Measurements from ENCODE around the gene PRDM5. TPM values are rescaled to one million over a fixed set of nuclear protein-coding genes. Genes with fewer than 3 reads are reported as not detected.

PRDM5 gene
- total RNA-seq, 1 experiment from 2014 or later: 5.1 TPM

- ChIA-PET RAD21 (ENCODE audit: low non-redundant PET in 1 of 2, low total read pairs in 2 of 2, uncharacterized antibody in 2 of 2, unreplicated experiment in 2 of 2) (no interaction called here), CTCF (no interaction called here), POLR2A (no interaction called here)
- TF ChIP-seq, protein P1, sequence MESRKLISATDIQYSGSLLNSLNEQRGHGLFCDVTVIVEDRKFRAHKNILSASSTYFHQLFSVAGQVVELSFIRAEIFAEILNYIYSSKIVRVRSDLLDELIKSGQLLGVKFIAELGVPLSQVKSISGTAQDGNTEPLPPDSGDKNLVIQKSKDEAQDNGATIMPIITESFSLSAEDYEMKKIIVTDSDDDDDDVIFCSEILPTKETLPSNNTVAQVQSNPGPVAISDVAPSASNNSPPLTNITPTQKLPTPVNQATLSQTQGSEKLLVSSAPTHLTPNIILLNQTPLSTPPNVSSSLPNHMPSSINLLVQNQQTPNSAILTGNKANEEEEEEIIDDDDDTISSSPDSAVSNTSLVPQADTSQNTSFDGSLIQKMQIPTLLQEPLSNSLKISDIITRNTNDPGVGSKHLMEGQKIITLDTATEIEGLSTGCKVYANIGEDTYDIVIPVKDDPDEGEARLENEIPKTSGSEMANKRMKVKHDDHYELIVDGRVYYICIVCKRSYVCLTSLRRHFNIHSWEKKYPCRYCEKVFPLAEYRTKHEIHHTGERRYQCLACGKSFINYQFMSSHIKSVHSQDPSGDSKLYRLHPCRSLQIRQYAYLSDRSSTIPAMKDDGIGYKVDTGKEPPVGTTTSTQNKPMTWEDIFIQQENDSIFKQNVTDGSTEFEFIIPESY (IDR thresholded peaks at IDR 0.05; ENCODE audit: extremely low read depth, insufficient replicate concordance, low read length): no peak
- TF ChIP-seq ZNF274 (IDR thresholded peaks at IDR 0.05; ENCODE audit: low read depth, low read length) (no peak), ELF1 (IDR thresholded peaks at IDR 0.05; ENCODE audit: borderline replicate concordance, low read depth) (no peak), POLR2AphosphoS5 (IDR thresholded peaks at IDR 0.05; ENCODE audit: low read depth, low read length) (no peak)
- no peaks in the 10 kb centered on the region for H4K20me1 ChIP-seq (ENCODE audit: insufficient read depth)
- no peak overlapping the region for H3K9ac ChIP-seq (ENCODE audit: low read length)
- H3K27me3 ChIP-seq (ENCODE audit: insufficient read depth, low read length): no peaks in the 10 kb centered on the region
- no peak overlapping the region for H3K4me3 ChIP-seq (replicated peaks in 1 of 2; ENCODE audit: low read depth in 1 of 2, low read length in 2 of 2)
- H3K4me1 ChIP-seq (ENCODE audit: control insufficient read depth in 1 of 2, insufficient read depth in 2 of 2, low read length in 2 of 2): no peaks in the 10 kb centered on the region
- H3K36me3 ChIP-seq (ENCODE audit: control insufficient read depth in 1 of 2, insufficient read depth in 2 of 2, low read length in 2 of 2): no peaks in the 10 kb centered on the region
- H3K79me2 ChIP-seq (ENCODE audit: insufficient read depth, low read length): no peaks in the 10 kb centered on the region
- H3K9me3 ChIP-seq (ENCODE audit: control insufficient read depth in 1 of 2, insufficient read depth in 1 of 2, low read depth in 1 of 2, low read length in 2 of 2): peaks cover 0 to 3% of the 10 kb centered on the region in 2 experiments; a peak in 1 of 4 replicates
- intact Hi-C loops (cut with micrococcal nuclease): no loop called here
- no peak for ATAC-seq
- no peak overlapping the region for H2AFZ ChIP-seq (ENCODE audit: low read depth, low read length, poor library complexity, severe bottlenecking)
- no peaks in the 10 kb centered on the region for H3K9me2 ChIP-seq (ENCODE audit: insufficient read depth)
- BruUV-seq (replicated peaks): no TSS peak
- H3K27ac ChIP-seq (ENCODE audit: low read depth, low read length): no peak overlapping the region
- DNase-seq (ENCODE audit: low read depth, low spot score): no peak
- H3K4me2 ChIP-seq (ENCODE audit: low read length): no peak overlapping the region
Observed at GRCh38 chr4:120814886-120815285, 107.6 kb downstream of the PRDM5 start.

DNA sequence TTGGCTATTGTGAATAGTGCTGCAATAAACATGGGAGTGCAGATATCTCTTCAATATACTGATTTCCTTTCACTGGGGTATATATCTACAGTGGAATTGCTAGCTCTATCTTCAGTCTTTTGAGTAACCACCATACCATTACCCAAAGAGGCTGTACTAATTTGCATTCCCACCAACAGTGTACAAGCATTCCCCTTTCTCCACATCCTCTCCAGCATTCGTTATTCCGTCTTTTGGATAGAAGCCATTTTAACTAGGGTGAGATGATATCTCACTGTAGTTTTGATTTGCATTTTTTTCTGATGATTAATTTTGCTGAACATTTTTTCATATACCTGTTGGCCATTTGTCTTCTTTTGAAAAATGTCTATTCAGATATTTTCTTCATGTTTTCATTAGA lies 110.3 kb downstream of the PRDM5 start:
- ChIA-PET POLR2A (no interaction called here), RAD21 (ENCODE audit: low non-redundant PET in 1 of 2, low total read pairs in 2 of 2, uncharacterized antibody in 2 of 2, unreplicated experiment in 2 of 2) (no interaction called here), CTCF (no interaction called here)
- Histone ChIP-seq H3K4me3 (replicated peaks in 1 of 2; ENCODE audit: low read depth in 1 of 2, low read length in 2 of 2) (no peak overlapping the region), H3K27me3 (ENCODE audit: insufficient read depth, low read length) (no peaks in the 10 kb centered on the region), H3K36me3 (ENCODE audit: control insufficient read depth in 1 of 2, insufficient read depth in 2 of 2, low read length in 2 of 2) (no peaks in the 10 kb centered on the region), H3K9me2 (ENCODE audit: insufficient read depth) (no peaks in the 10 kb centered on the region), H3K9me3 (ENCODE audit: control insufficient read depth in 1 of 2, insufficient read depth in 1 of 2, low read depth in 1 of 2, low read length in 2 of 2) (peaks cover 0 to 3% of the 10 kb centered on the region in 2 experiments; a peak in 1 of 4 replicates), H4K20me1 (ENCODE audit: insufficient read depth) (no peaks in the 10 kb centered on the region), H3K79me2 (ENCODE audit: insufficient read depth, low read length) (no peaks in the 10 kb centered on the region), H2AFZ (ENCODE audit: low read depth, low read length, poor library complexity, severe bottlenecking) (no peak overlapping the region), H3K4me2 (ENCODE audit: low read length) (no peak overlapping the region), H3K27ac (ENCODE audit: low read depth, low read length) (no peak overlapping the region), H3K4me1 (ENCODE audit: control insufficient read depth in 1 of 2, insufficient read depth in 2 of 2, low read length in 2 of 2) (no peaks in the 10 kb centered on the region), H3K9ac (ENCODE audit: low read length) (no peak overlapping the region)
- no peak for DNase-seq (ENCODE audit: low read depth, low spot score)
- intact Hi-C loops (cut with micrococcal nuclease): no loop called here
- ATAC-seq: no peak
- no TSS peak for BruUV-seq (replicated peaks)
- TF ChIP-seq MAX (IDR thresholded peaks at IDR 0.05) (no peak), POLR2AphosphoS5 (IDR thresholded peaks at IDR 0.05; ENCODE audit: low read depth, low read length) (no peak), SIN3A (IDR thresholded peaks at IDR 0.05; ENCODE audit: low read depth) (no peak), RAD21 (IDR thresholded peaks at IDR 0.05; ENCODE audit: low read depth) (no peak), SRF (IDR thresholded peaks at IDR 0.05; ENCODE audit: low read depth) (no peak), CBX3 (IDR thresholded peaks at IDR 0.05; ENCODE audit: low read depth) (no peak), EZH2 (IDR thresholded peaks at IDR 0.05) (no peak), YY1 (IDR thresholded peaks at IDR 0.05; ENCODE audit: extremely low read depth, insufficient replicate concordance, low read depth, low read length) (no peak), REST (IDR thresholded peaks at IDR 0.05; ENCODE audit: low read depth) (no peak), JUND (IDR thresholded peaks at IDR 0.05) (no peak)
